Measurements from ENCODE around the gene GLRX.
"Not testable (repeated sequence)": the region's sequence is repeated elsewhere in the genome, so short reads cannot be mapped to it uniquely, and the experiment has no call there.

GLRX gene

GRCh38 chr5:95826949-95827891 is 4.7 kb upstream of the GLRX start:
- no peak for DNase-seq

DNA sequence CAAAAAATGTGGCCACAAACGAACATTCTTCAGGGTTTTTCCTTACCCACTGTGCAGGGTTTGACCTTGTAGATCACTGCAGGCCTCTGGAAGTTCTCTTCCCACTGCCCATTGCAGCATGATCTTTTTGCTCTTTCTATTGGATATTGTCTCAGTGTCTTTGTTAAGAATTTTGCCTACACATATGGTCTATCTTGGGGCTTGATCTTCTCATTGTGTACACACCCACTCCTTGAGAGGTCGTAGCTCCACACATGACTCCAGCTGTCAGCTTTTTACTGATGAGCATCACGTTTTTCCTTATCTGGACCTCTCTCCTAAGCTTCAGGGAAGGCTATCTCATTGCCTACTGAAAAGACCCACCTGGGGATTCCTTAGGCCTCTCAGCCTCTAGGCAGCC is 3.0 kb upstream of the GLRX start:
- no peak for DNase-seq

DNA sequence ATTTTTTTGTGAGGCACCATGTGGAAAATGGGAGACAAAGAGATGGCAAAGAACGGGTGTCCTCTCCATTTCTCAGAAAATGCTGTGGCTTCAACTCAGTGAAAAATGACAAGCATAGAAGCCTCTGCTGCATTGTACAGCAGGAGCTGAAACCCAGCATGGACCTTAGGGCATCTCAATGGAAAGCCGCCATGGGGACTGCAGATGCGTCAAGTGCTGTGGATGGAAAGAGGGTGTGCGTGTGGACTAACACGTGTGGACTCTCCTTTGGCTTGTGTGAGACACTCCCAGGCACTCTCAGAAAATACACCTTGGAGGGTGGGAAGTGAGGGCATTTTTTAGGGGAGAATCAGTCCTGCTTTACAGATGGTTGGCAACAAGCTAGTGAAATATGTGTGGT is 2.2 kb upstream of the GLRX start:
- no peak for DNase-seq

- DNase-seq, result peak; percentile 62 to 74
Measured at GRCh38 chr5:95823738-95824609, 1.4 kb upstream of the GLRX start.

DNA sequence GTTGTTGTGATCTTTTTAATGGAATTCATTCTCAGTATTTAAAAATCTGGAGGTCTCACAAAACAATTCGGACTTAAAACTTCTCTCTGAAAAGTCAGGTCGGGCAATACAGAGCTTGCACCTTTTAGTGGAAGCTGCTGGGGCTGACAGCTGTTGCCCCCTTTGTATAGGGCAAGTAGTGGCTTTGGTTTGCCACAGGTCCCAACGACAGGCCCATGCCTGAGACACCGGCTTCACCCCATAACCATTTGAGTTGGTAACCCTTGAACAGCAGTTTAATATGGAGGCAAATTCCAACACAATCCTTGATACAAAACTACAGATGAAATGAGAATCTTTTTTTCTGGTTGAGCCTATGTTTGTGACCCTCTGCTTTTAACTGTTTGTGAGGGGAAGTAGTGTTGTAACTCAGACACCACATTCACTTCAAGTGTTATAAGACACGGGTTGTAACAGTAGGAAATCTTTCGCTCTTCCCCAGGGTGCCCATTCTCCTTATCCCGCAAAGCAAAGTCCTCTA is 752 bp upstream of the GLRX start:
- DNase-seq, result no peak

- DNase-seq, result peak in 1 of 2 donors; percentile 54
Measured at GRCh38 chr5:95822043-95822541, 434 bp downstream of the GLRX start.

GRCh38 chr5:95821110-95822021 is 1.2 kb downstream of the GLRX start:
- no peak for DNase-seq

DNA sequence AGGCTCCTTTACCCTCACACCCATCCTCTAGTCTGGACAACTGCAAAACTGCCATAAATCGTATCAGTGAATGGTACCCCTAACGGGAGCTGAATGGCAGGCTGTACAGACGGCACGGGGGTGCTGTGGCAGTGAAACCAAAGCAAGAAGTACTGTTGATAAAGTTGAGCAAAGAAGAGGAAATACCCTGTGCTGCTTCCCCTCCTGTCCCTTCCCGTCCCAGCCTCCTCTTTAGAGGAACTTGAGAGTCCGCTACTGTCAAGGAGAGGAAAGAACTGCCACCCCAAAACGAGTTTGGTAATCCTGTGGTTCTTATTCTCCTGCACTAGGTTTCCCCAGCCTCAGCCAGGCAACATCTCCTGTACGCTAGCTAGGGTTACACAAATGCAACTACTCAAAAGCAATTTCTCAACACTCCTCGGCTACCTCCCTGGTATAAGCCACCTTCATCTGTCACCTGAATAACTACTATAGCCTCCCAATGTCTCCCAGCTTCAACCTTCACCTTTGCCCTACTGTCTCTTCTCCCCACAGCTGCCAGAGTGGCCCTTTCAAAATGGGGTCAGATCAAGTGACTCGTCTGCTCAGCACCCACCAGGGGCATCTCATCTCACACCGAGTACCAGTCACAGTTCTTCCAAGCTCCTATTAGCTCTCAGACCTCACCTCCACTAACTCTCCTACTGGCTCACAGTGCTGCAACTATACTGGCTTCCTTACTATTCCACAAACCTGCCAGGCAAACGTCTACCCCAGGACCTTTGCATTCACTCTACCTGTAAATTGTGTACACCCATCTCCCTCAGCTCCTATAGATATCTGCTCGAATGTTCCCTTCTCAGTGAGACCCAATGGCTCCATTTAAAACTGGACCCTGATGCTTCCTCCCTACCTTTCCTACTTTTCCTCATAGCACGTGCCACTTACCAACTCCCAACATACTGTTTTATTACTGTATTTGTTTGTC is 4.1 kb downstream of the GLRX start:
- peak; percentile 40 to 56 for DNase-seq

- DNase-seq, result peak in 1 of 2 donors; percentile 61
Measured at GRCh38 chr5:95817430-95817829, 5.1 kb downstream of the GLRX start.

DNA sequence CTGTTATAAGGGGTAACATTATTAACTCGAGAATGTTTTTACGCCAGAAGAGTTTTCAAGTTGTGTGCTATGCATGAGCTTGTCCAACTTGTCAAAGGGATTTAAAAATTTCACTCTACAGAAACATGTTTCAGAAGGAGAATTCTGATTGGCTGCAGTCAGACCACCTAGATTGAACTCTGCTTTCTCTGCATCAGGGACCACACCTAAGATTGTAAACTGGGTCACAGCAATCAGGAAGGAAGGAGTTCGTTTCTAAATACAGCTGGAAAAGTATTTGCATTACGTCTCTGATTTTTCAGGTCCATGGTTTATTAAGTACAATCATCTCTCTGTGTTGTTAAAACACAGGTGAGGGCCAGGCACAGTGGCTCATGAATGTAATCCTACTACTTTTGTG is 5.8 kb downstream of the GLRX start:
- DNase-seq, result no peak

- no peak for DNase-seq
Measured at GRCh38 chr5:95816341-95816740, 6.2 kb downstream of the GLRX start.

DNA sequence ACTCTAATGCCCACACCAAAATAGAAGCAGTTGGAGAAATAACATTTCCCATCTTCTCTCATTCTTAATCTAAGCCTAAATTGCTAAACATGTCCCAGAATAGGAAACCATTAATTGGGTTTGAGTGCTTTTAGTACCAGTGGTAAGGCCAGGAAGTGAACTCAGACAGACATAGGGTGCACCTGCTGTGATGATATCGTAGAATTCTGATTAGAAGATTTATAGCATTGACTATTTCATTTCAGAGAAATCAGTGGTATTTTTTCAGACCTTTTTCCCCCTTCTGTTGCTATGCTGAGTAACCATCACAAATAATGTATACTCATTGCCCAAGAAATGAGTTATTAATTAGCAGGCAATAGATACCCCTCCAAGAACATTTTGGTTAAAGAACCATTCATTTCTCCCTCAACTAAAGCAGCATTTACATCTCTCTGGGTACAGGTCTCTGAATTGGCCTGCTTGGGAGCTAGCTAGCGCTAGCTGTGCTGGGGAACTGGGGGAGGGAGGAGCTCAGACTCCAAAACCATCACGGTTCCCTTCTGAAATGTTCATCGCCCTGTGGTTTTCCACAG is 7.3 kb downstream of the GLRX start:
- DNase-seq, result no peak

GRCh38 chr5:95813035-95813434 is 9.5 kb downstream of the GLRX start:
- not testable (repeated sequence) for DNase-seq

- peak; percentile 28 to 48 for DNase-seq
Measured at GRCh38 chr5:95812074-95812471, 10.5 kb downstream of the GLRX start.

GRCh38 chr5:95811461-95812073 is 11.0 kb downstream of the GLRX start:
- DNase-seq, result not testable (repeated sequence)

DNA sequence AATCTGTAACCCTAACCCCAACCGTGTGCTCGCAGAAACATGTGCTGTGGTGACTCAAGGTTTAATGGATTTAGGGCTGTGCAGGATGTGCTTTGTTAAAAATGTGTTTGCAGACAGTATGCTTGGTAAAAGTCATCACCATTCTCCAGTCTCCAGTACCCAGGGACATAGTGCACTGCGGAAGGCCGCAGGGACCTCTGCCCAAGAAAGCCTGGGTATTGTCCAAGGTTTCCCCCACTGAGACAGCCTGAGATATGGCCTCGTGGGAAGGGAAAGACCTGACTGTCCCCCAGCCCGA is 11.5 kb downstream of the GLRX start:
- not testable (repeated sequence) for DNase-seq

DNA sequence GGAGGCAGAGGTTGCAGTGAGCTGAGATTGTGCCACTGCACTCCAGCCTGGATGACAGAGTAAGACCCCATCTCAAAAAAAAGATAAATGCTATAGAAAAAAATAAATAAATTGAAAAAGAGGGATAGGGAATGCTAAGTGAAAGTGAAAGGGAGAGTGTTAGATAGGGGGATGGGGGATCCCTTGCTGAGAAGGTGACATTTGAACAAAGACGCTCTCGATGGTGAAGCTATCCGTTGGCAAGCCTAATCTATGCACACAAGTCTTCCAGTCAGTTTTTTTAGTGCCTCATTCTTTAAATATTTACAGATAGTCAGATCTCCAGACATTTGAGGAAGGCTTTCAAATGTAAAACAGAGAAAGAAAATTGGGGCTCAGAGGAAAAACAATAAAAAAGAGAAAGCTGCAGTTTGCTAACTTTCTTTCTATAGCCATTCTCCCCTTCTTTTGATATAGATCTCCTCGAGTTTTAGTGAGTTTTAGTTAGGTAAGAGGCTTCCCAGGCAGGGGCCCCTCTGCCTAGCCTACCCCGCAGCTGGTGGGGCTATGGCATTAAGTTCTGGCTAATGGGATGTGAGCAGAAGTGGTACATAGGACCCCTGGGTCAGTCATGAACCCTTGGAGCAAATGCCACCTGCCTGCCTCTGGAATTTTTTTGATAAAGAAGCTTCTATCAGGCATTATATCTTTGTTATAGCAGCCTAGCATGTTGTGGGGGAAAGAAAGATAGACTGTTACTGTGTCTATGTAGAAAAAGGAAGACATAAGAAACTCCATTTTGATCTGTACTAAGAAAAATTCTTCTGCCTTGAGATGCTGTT is 12.0 kb downstream of the GLRX start:
- DNase-seq, result no peak

DNA sequence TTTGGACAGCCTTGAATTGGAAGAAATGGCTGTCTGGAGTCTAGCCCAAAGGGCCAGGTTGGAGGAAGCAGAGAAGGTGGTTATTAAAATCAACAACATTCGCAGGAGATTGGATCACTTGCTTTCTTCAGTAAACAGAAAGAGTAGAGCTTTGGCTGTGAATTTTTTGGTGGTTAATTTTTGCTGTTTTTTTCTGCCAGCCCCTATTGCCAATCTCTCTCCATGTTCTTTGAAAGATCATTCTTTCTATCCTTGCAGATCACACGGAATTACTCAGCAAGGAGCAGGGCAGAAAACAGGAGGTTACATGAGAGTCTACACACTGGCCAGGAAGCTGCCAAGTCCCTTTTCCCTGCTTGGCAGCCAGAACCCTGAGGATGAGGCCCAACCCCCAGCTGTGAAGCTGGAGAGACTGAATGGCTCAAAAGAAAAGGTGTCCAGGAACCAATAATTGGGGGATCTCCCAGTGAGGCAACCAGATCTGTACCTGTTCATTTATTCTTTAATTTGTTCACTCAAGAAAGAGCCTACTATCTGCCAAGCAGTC is 13.0 kb downstream of the GLRX start:
- no peak for DNase-seq
